Thyroid gland (tissue), 4 donors: ENCODE results near the gene PIGBOS1.

ENCODE experiments used
- CTCF ChIP-seq, 6 experiments: fragments of 200-600 bp in 3 of 6; fragments of 450-650 bp in 3 of 6; sonication (generic) in 3 of 6; IDR thresholded peaks; one replicate each; pipeline ENCODE4 v1.5.1; 2016 to 2019; ENCODE audit warnings: antibody characterized with exemption in 6 of 6, mild to moderate bottlenecking in 2 of 6, inconsistent platforms in 1 of 6, moderate library complexity in 1 of 6
- POLR2A ChIP-seq, 2 donors: fragments of 450-650 bp; IDR thresholded peaks; one replicate each; pipeline ENCODE4 v1.6.1; 2017; ENCODE audit warnings: antibody characterized with exemption in 2 of 2, mild to moderate bottlenecking in 2 of 2, moderate library complexity in 1 of 2

- TF ChIP-seq POLR2A (IDR thresholded peaks at IDR 0.05): no peak
- TF ChIP-seq CTCF (IDR thresholded peaks at IDR 0.05): no peak
Observed at GRCh38 chr15:55362641-55363040, 43.7 kb upstream of the PIGBOS1 start.
